K562 (cell line): ENCODE data around the gene NABP1. TPM values are rescaled to one million over a fixed set of nuclear protein-coding genes. Genes with fewer than 3 reads are reported as not detected.

Experiments
- BDP1 ChIP-seq: IDR thresholded peaks from 3 replicates; pipeline ENCODE4 v1.6.1; 2011; ENCODE audit not compliant: insufficient read length, insufficient read depth
- CBFA2T2 ChIP-seq: fragments of 450-650 bp; conservative IDR thresholded peaks from 2 replicates; pipeline ENCODE4 v1.6.1; 2017; ENCODE audit warnings: mild to moderate bottlenecking
- CCNT2 ChIP-seq: IDR thresholded peaks from 2 replicates; pipeline ENCODE4 v1.6.1; 2011; ENCODE audit warnings: borderline replicate concordance, low read depth, mild to moderate bottlenecking, moderate library complexity, mixed read lengths, low read length; ENCODE audit not compliant: insufficient read length; ENCODE audit errors: extremely low read depth
- CGGBP1 ChIP-seq: fragments of 250-450 bp; sonication (Bioruptor Pico); IDR thresholded peaks from 2 replicates; pipeline ENCODE4 v1.9.0; 2021; ENCODE audit warnings: mild to moderate bottlenecking
- CREBBP ChIP-seq: IDR thresholded peaks from one replicate; pipeline ENCODE4 v1.6.1; 2012; ENCODE audit warnings: low read depth, mild to moderate bottlenecking, control low read depth, inconsistent platforms, low read length
- E2F5 ChIP-seq: sonication (generic); formaldehyde crosslinking; IDR thresholded peaks from 2 replicates; pipeline ENCODE4 v1.8.0; 2022; ENCODE audit warnings: mild to moderate bottlenecking, missing genetic modification reagents
- ESRRB ChIP-seq: fragments of 250-450 bp; sonication (Bioruptor Pico); IDR thresholded peaks from 2 replicates; pipeline ENCODE4 v1.5.0; 2020; ENCODE audit warnings: mild to moderate bottlenecking, moderate library complexity, borderline replicate concordance
- HDAC3 ChIP-seq: fragments of 450-650 bp; IDR thresholded peaks from 2 replicates; pipeline ENCODE4 v1.6.1; 2018; ENCODE audit warnings: borderline replicate concordance, mild to moderate bottlenecking, moderate library complexity; ENCODE audit not compliant: partially characterized antibody
- KLF16 ChIP-seq: IDR thresholded peaks from 2 replicates; pipeline ENCODE4 v1.6.1; 2016; ENCODE audit warnings: antibody characterized with exemption
- NCOA4 ChIP-seq: fragments of 450-650 bp; IDR thresholded peaks from 2 replicates; pipeline ENCODE4 v1.6.1; 2018; ENCODE audit warnings: mild to moderate bottlenecking; ENCODE audit not compliant: partially characterized antibody
- NFATC3 ChIP-seq: fragments of 450-650 bp; IDR thresholded peaks from 2 replicates; pipeline ENCODE4 v1.6.1; 2017; ENCODE audit warnings: mild to moderate bottlenecking
- SP2 ChIP-seq: IDR thresholded peaks from 2 replicates; pipeline ENCODE4 v1.6.1; 2011; ENCODE audit warnings: mild to moderate bottlenecking, low read depth, low read length, moderate library complexity; ENCODE audit not compliant: poor library complexity, severe bottlenecking; ENCODE audit errors: extremely low read depth
- SRSF3 ChIP-seq: fragments of 200-400 bp; formaldehyde crosslinking; IDR thresholded peaks from 2 replicates; pipeline ENCODE4 v1.6.1; 2016; ENCODE audit warnings: mild to moderate bottlenecking, low read length, moderate library complexity; ENCODE audit not compliant: insufficient read depth
- ZC3H8 ChIP-seq: fragments of 450-650 bp; IDR thresholded peaks from 2 replicates; pipeline ENCODE4 v1.6.1; 2017
- ZFP36 ChIP-seq: fragments of 150-350 bp; IDR thresholded peaks from 2 replicates; pipeline ENCODE4 v1.6.1; 2018; ENCODE audit warnings: low read length, low read depth; ENCODE audit not compliant: partially characterized antibody
- ZNF12 ChIP-seq: sonication (generic); formaldehyde crosslinking; IDR thresholded peaks from 2 replicates; pipeline ENCODE4 v1.4.0; 2020; ENCODE audit warnings: mild to moderate bottlenecking, missing genetic modification reagents
- ZNF3 ChIP-seq: fragments of 250-450 bp; sonication (Bioruptor Pico); IDR thresholded peaks from 2 replicates; pipeline ENCODE4 v1.5.0; 2021; ENCODE audit warnings: mild to moderate bottlenecking, moderate library complexity
- ZNF347 ChIP-seq: fragments of 450-650 bp; formaldehyde crosslinking; IDR thresholded peaks from 2 replicates; pipeline ENCODE4 v1.4.0; 2020; ENCODE audit warnings: low read depth, mild to moderate bottlenecking, moderate library complexity
- polyA plus RNA-seq, 8 experiments: library from polyadenylated mRNA; depleted of rRNA in 4 of 8; stranded (reverse) in 5 of 8; unstranded in 3 of 8; fragments of >200 nt; fragmentation: Nextera tagmentation in 2 of 8; fragmentation: Illumina TruSeq in 1 of 8; extraction: Ambion mirVana in 2 of 8; extraction: Trizol in 1 of 8; gene quantifications; 2 replicates each; pipeline versions ENCODE4 v1.2.1 to v1.2.3, GENCODE V29; 2011 to 2014; ENCODE audit warnings: inconsistent platforms in 1 of 8, missing spikeins in 1 of 8
- total RNA-seq, 7 experiments: library from RNA; depleted of rRNA in 6 of 7; stranded (reverse); fragments of >200 nt in 6 of 7; fragmentation: Illumina TruSeq in 2 of 7; extraction: Trizol in 2 of 7; gene quantifications; 2 replicates each; pipeline versions ENCODE4 v1.2.1 to v1.2.3, GENCODE V29; 2011 to 2021; ENCODE audit warnings: low replicate concordance in 1 of 7
- TF ChIP-seq, protein P1 (sequence below): fragments of 250-450 bp; sonication (Bioruptor Pico); IDR thresholded peaks from 2 replicates; pipeline ENCODE4 v1.4.0; 2020; ENCODE audit warnings: mild to moderate bottlenecking, moderate library complexity, borderline replicate concordance
- TF ChIP-seq, protein P2 (sequence below): IDR thresholded peaks from 2 replicates; pipeline ENCODE4 v1.6.1; 2012; ENCODE audit warnings: low read depth, low read length, improper control_type of control experiment, borderline replicate concordance
- TF ChIP-seq, protein P3 (sequence below), 2 experiments: fragments of 450-650 bp in 1 of 2; sonication (generic) in 1 of 2; formaldehyde crosslinking in 1 of 2; IDR thresholded peaks in 1 of 2; conservative IDR thresholded peaks in 1 of 2; 2 replicates each; pipeline versions ENCODE4 v1.6.1 to v1.8.1; 2016 to 2023; ENCODE audit warnings: mild to moderate bottlenecking in 2 of 2, moderate library complexity in 2 of 2, inconsistent platforms in 1 of 2, missing genetic modification reagents in 1 of 2

Gene NABP1
- total and polyA plus RNA-seq, 9 of the 15 experiments (the other 6 are each of a cell fraction or from before 2014, with no cell fraction given): 12.8 to 44.0 (median 20.2) TPM

GRCh38 chr2:191637182-191638078 is 40.5 kb upstream of the NABP1 start (continued):
- TF ChIP-seq, protein P1, sequence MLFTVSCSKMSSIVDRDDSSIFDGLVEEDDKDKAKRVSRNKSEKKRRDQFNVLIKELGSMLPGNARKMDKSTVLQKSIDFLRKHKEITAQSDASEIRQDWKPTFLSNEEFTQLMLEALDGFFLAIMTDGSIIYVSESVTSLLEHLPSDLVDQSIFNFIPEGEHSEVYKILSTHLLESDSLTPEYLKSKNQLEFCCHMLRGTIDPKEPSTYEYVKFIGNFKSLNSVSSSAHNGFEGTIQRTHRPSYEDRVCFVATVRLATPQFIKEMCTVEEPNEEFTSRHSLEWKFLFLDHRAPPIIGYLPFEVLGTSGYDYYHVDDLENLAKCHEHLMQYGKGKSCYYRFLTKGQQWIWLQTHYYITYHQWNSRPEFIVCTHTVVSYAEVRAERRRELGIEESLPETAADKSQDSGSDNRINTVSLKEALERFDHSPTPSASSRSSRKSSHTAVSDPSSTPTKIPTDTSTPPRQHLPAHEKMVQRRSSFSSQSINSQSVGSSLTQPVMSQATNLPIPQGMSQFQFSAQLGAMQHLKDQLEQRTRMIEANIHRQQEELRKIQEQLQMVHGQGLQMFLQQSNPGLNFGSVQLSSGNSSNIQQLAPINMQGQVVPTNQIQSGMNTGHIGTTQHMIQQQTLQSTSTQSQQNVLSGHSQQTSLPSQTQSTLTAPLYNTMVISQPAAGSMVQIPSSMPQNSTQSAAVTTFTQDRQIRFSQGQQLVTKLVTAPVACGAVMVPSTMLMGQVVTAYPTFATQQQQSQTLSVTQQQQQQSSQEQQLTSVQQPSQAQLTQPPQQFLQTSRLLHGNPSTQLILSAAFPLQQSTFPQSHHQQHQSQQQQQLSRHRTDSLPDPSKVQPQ: no peak
- TF ChIP-seq, protein P2, sequence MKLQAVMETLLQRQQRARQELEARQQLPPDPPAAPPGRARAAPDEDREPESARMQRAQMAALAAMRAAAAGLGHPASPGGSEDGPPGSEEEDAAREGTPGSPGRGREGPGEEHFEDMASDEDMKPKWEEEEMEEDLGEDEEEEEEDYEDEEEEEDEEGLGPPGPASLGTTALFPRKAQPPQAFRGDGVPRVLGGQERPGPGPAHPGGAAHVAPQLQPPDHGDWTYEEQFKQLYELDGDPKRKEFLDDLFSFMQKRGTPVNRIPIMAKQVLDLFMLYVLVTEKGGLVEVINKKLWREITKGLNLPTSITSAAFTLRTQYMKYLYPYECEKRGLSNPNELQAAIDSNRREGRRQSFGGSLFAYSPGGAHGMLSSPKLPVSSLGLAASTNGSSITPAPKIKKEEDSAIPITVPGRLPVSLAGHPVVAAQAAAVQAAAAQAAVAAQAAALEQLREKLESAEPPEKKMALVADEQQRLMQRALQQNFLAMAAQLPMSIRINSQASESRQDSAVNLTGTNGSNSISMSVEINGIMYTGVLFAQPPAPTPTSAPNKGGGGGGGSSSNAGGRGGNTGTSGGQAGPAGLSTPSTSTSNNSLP: no peak
- TF ChIP-seq ZNF347 (CRISPR knock-in tag) (no peak), CBFA2T2 (no peak; the same call in none of the 2 replicates), CGGBP1 (CRISPR knock-in tag) (no peak), ZNF12 (no peak), NFATC3 (no peak), KLF16 (no peak), HDAC3 (peak; percentile 82), E2F5 (CRISPR knock-in tag) (no peak), SRSF3 (no peak), ESRRB (CRISPR knock-in tag) (no peak), CCNT2 (no peak), CREBBP (no peak), ZFP36 (no peak), BDP1 (no peak), ZNF3 (CRISPR knock-in tag) (no peak), SP2 (no peak), ZC3H8 (no peak), NCOA4 (no peak)
- TF ChIP-seq, protein P3, sequence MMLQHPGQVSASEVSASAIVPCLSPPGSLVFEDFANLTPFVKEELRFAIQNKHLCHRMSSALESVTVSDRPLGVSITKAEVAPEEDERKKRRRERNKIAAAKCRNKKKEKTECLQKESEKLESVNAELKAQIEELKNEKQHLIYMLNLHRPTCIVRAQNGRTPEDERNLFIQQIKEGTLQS (IDR thresholded peaks at IDR 0.05): peak; percentile 81
- TF ChIP-seq, protein P3 (CRISPR knock-in tag; conservative IDR thresholded peaks at IDR 0.05): no peak
